DMS153 treated with DMSO at 0.1 percent for 48 hours (cell line): Measurements from ENCODE around the gene UCKL1.
"Not testable (repeated sequence)": the region's sequence is repeated elsewhere in the genome, so short reads cannot be mapped to it uniquely, and the experiment has no call there.

Experiments used
- DNase-seq: peaks from one replicate; lab custom pipeline; 2025; ENCODE audit not compliant: unreplicated experiment; lab: John Stamatoyannopoulos, UW

Gene UCKL1

GRCh38 chr20:63944078-63944941 is 11.9 kb downstream of the UCKL1 start:
- DNase-seq: no peak

GRCh38 chr20:63943808-63944077 is 12.5 kb downstream of the UCKL1 start:
- DNase-seq: no peak

- no peak for DNase-seq
Measured at GRCh38 chr20:63942969-63943807, 13.0 kb downstream of the UCKL1 start.

GRCh38 chr20:63942250-63942951 is 13.8 kb downstream of the UCKL1 start:
- no peak for DNase-seq

GRCh38 chr20:63941282-63942081 is 14.7 kb downstream of the UCKL1 start:
- DNase-seq: no peak

GRCh38 chr20:63940472-63941266 is 15.5 kb downstream of the UCKL1 start:
- no peak for DNase-seq

- no peak for DNase-seq
Measured at GRCh38 chr20:63940071-63940471, 16.1 kb downstream of the UCKL1 start.

- no peak for DNase-seq
Measured at GRCh38 chr20:63939061-63939935, 16.9 kb downstream of the UCKL1 start.

GRCh38 chr20:63937596-63937995 is 18.6 kb downstream of the UCKL1 start:
- DNase-seq: no peak

- no peak for DNase-seq
Measured at GRCh38 chr20:63935447-63935846, 20.8 kb downstream of the UCKL1 start.

- no peak for DNase-seq
Measured at GRCh38 chr20:63934271-63935068, 21.7 kb downstream of the UCKL1 start.

GRCh38 chr20:63933646-63934045 is 22.6 kb downstream of the UCKL1 start:
- DNase-seq: no peak

GRCh38 chr20:63932606-63933160 is 23.5 kb downstream of the UCKL1 start:
- DNase-seq: no peak

- no peak for DNase-seq
Measured at GRCh38 chr20:63931735-63932134, 24.5 kb downstream of the UCKL1 start.

GRCh38 chr20:63930971-63931553 is 25.2 kb downstream of the UCKL1 start:
- no peak for DNase-seq

GRCh38 chr20:63929473-63929883 is 26.7 kb downstream of the UCKL1 start:
- not testable (repeated sequence) for DNase-seq

GRCh38 chr20:63929071-63929470 is 27.1 kb downstream of the UCKL1 start:
- DNase-seq: no peak

- DNase-seq: no peak
Measured at GRCh38 chr20:63926298-63926697, 29.9 kb downstream of the UCKL1 start.
